HG02981 (cell line): ENCODE data around the gene BDNF.
"Not testable (repeated sequence)": the region's sequence is repeated elsewhere in the genome, so short reads cannot be mapped to it uniquely, and the experiment has no call there.

Experiments used
- ATAC-seq: cut with Tn5 transposase; IDR thresholded peaks from one replicate; pipeline ENCODE4 v1.9.1; 2021; ENCODE audit warnings: mild to moderate bottlenecking, moderate library complexity; ENCODE audit not compliant: unreplicated experiment

BDNF gene

GRCh38 chr11:27672836-27673464 is 27.3 kb downstream of the BDNF start:
- no peak for ATAC-seq

DNA sequence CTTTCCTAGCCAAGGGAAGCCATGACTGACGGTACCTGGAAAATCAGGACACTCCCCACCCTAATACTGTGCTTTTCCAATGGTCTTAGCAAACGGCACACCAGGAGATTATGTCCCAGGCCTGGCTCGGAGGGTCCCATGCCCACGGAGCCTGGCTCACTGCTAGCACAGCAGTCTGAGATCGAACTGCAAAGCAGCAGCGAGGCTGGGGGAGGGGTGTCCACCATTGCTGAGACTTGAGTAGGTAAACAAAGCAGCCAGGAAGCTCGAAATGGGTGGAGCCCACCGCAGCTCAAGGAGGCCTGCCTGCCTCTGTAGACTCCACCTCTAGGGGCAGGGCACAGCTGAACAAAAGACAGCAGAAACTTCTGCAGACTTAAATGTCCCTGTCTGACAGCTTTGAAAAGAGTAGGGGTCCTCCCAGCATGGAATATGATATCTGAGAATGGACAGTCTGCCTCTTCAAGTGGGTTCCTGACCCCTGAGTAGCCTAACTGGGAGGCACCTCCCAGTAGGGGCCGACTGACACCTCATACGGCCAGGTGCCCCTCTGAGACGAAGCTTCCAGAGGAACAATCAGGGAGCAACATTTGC is 34.6 kb downstream of the BDNF start:
- not testable (repeated sequence) for ATAC-seq

DNA sequence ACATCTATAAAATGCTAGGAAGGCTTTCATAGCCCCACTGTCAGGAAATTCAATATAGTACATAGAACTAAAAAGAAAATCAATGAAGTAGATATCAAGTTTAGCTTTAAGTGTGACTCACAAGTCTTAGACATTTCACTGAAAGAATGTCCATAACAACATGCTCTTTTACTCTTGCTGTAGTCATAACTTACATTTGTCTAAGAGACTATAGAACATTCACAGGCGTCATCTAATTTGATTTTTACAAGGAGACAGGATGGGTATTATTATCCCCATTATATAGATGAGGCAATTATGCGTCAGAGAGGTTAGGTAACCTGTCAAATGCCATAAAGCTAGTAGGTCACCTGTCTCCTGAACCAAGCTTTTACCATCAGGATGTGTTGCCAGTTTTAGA is 36.9 kb downstream of the BDNF start:
- ATAC-seq, result no peak

- no peak for ATAC-seq
Observed at GRCh38 chr11:27660171-27660570, 40.1 kb downstream of the BDNF start.

- no peak for ATAC-seq
Observed at GRCh38 chr11:27658535-27659236, 41.6 kb downstream of the BDNF start.

DNA sequence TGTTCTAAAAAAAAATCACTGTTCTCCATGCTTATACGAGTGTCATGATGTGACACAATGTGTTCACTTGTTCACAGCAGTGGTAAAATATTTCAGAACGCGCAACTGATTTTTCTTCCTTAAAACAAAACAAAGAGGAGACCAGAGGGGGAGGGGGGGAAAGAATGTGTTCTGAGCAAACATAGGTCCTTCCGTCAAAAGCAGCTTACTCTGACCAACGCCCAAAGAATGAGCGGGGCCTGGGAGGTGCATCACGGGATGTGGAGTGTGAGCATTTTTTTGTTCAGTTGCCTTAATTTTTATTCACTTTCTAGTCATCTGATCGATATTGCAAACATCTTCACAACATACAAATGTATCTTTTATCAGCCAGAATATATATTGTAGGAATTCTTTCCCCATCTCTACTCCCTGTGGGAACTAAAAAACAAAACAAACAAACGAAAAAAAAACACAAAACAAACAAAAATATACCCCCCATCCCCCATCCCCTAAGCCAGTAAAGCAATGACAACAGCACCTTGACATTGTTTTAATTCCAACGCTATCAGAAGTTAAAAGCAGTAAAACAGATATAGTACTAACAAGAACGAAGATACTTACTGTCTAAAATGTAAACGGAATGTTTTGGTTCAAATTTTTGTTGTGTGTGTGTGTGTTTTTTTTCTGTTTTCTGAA is 43.3 kb downstream of the BDNF start:
- no peak for ATAC-seq

- no peak for ATAC-seq
Observed at GRCh38 chr11:27656320-27656719, 43.9 kb downstream of the BDNF start.

DNA sequence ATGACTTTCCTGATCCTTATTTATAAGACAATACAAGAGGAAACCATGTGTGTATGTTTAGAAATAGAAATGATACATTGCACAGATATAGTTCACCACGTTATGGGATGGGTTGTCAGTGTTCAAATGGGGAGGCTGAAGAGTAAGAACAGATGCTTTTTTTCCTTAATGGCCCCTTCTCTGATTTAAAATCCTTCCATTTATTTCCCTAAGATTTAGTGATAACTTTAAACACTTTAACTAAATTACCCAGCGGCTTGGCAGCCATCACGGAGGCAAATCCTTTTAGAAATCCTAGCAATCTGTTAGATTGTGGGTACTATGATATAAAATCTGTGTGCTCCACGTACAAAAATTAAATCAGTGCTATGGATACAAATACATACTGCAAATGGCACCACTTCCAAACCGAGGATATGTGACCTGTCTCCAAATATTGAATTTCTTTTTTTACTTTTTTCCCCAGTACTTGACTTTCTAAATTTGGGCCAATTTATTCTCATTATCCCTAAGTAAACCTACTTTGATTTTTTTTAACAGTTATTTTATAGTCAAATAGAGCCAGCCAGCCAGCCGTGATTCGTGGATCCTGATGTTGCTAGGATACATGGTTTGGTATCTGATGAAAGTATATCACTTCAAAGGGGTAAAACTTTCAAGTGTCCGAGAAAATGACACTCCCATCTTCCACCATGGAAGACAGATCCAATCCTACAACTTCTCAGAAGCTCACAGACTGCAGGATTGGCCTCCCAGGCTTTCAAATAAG is 46.1 kb downstream of the BDNF start:
- no peak for ATAC-seq

- no peak for ATAC-seq
Observed at GRCh38 chr11:27651711-27652110, 48.5 kb downstream of the BDNF start.

- no peak for ATAC-seq
Observed at GRCh38 chr11:27650988-27651387, 49.3 kb downstream of the BDNF start.

DNA sequence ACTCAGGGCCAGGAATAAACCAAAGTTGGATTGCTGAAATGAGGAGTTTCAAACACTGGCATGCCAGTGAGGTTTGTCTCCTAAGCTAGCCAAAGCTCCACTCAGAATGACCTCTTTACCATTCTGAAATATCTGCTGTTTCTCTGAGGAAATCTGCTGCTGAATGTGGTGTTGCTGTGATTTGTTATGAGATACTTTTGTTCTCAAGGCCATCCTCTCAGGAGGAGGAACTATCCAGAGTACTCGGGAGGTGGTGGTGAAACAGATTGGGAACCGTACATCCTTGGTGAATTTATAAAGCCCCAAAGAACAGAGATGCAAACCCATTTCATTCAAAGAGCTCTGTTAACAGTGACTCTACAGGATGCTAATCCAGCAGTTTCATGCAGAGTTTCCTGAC is 50.5 kb downstream of the BDNF start:
- ATAC-seq, result no peak

GRCh38 chr11:27648840-27649239 is 51.4 kb downstream of the BDNF start:
- ATAC-seq, result no peak

DNA sequence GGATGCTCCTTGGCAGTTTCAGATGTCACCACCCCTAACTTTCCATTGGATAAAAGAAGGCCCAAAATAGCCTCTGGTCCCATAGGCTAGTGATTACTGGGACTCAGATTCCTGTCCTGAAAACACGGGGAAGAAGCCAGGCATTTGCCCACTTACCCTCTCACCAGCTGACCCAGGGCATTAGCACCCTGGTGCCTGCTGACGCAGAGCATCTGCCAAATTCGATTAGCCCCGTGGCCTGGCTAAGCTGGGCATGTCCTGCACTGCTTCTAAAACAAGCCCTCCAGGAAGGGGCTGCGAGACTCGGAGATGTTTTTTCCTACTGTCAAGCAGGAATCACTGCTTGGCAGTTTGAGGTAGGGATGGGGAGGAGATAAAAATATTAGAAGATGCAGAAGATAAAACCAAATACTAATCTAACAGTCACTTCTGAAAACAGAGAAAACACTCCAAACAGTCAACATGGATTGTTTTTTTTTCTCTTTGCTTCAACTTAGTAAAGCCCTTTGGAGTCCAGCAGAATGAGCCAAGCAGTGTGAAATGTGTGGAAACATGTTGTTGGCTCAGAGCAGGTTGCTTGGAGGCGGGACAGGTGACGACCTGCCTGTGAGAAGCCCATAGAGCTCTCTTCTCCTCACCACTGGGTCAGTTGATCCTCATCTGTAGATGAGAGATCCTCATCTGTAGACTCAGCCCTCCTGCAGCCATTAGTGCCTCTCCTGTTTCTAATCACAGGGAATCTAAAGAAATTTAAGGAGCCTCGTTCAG is 54.0 kb downstream of the BDNF start:
- ATAC-seq, result no peak

GRCh38 chr11:27642954-27643353 is 57.3 kb downstream of the BDNF start:
- no peak for ATAC-seq

GRCh38 chr11:27640954-27641353 is 59.3 kb downstream of the BDNF start:
- ATAC-seq, result no peak

DNA sequence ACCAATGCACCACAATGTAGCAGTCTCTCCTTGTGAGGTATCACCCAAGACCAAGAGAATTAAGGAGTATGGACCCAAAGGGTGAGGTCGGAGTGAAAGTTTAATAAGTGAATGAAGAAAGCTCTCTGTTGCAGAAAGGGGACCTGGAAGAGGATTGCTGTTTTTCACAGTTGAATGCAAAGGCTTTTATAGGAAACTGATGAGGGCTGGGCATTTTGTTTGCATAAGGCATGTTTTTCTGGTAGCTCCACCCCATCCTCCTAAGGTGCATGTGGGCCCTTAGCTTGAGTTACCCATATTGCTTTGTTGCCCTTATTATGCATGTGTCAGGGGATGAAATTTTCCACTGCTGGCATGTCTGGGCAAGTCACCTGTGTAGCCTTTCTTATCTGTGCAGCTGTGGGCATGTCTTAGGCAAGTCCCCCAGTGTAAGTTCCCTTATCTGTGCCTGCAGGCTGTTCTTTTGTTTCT is 64.7 kb downstream of the BDNF start:
- ATAC-seq, result no peak

- ATAC-seq, result not testable (repeated sequence)
Observed at GRCh38 chr11:27634776-27635175, 65.5 kb downstream of the BDNF start.

DNA sequence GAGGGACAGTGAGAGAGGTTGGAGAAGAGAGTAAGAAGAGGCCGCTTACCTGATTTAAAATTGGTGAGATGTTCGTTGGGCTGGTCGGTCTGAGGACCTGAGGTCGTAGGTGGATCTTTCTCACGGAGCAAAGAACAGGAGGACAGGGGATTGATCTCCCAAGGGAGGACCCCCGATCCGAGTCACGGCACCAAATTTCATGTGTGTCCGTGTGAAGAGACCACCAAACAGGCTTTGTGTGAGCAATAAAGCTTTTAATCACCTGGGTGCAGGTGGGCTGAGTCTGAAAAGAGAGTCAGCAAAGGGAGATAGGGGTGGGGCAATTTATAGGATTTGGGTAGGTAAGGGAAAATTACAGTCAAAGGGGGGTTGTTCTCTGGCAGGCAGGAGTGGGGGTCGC is 66.0 kb downstream of the BDNF start:
- not testable (repeated sequence) for ATAC-seq

DNA sequence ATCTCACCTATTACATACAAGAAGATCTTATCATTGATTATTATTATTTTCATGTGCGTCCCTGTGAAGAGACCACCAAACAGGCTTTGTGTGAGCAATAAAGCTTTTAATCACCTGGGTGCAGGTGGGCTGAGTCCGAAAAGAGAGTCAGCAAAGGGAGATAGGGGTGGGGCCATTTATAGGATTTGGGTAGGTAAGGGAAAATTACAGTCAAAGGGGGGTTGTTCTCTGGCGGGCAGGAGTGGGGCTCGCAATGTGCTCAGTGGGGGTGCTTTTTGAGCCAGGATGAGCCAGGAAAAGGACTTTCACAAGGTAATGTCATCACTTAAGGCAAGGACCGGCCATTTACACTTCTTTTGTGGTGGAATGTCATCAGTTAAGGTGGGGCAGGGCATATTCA is 71.2 kb downstream of the BDNF start:
- not testable (repeated sequence) for ATAC-seq

GRCh38 chr11:27627979-27628378 is 72.3 kb downstream of the BDNF start:
- no peak for ATAC-seq
